Glomerular endothelial cell (primary cell): ENCODE data around the gene CBL. TPM values are rescaled to one million over a fixed set of nuclear protein-coding genes. Genes with fewer than 3 reads are reported as not detected.

ENCODE experiments used
- total RNA-seq: library from RNA; depleted of rRNA; stranded (reverse); fragments of >200 nt; gene quantifications from 2 replicates; pipeline ENCODE4 v1.2.3, GENCODE V29; 2015

CBL gene
- total RNA-seq, 1 donor from 2014 or later, result 38.7 TPM

Other genes with a start within 250 kb of the CBL start
- gene FOXR1, start 234.6 kb upstream of the CBL start, total RNA-seq, result not detected in 2 replicates
- 6.4 and 16.6 TPM in 2 replicates for gene CENATAC, start 208.2 kb upstream of the CBL start, total RNA-seq
- gene RPS25, start 188.0 kb upstream of the CBL start, total RNA-seq, result 1,518 and 2,158 TPM in 2 replicates
- gene TRAPPC4, start 187.6 kb upstream of the CBL start, total RNA-seq, result 76.3 and 91.1 TPM in 2 replicates
- gene SLC37A4, start 175.5 kb upstream of the CBL start, total RNA-seq, result 19.0 and 23.0 TPM in 2 replicates
- gene HYOU1, start 149.1 kb upstream of the CBL start, total RNA-seq, result 144 and 195 TPM in 2 replicates
- gene VPS11, start 138.5 kb upstream of the CBL start, total RNA-seq, result 36.9 and 40.3 TPM in 2 replicates
- gene HMBS, start 121.5 kb upstream of the CBL start, total RNA-seq, result 8.6 and 10.1 TPM in 2 replicates
- 18.6 and 45.5 TPM in 2 replicates for gene DPAGT1, start 104.5 kb upstream of the CBL start, total RNA-seq
- 8.9 and 13.2 TPM in 2 replicates for gene C2CD2L, start 99.0 kb upstream of the CBL start, total RNA-seq
- 13.0 and 17.3 TPM in 2 replicates for gene HINFP, start 84.8 kb upstream of the CBL start, total RNA-seq
- 0.29 and 1.2 TPM in 2 replicates for gene ABCG4, start 57.3 kb upstream of the CBL start, total RNA-seq
- gene NLRX1, start 37.6 kb upstream of the CBL start, total RNA-seq, result 21.6 and 23.3 TPM in 2 replicates
- not detected in 2 replicates for gene NHERF4, start 20.9 kb upstream of the CBL start, total RNA-seq
- 5,782 and 6,347 TPM in 2 replicates for gene MCAM, start 110.8 kb downstream of the CBL start, total RNA-seq
- 14.4 and 19.4 TPM in 2 replicates for gene RNF26, start 128.2 kb downstream of the CBL start, total RNA-seq
- gene C1QTNF5, start 134.5 kb downstream of the CBL start, total RNA-seq, result 113 and 153 TPM in 2 replicates
- 0.35 and 0.39 TPM in 2 replicates for gene MFRP, start 140.4 kb downstream of the CBL start, total RNA-seq
- gene USP2, start 175.4 kb downstream of the CBL start, total RNA-seq, result 0.41 TPM in 1 of 2 replicates, not detected in the other
- 16.1 and 23.6 TPM in 2 replicates for gene THY1, start 216.8 kb downstream of the CBL start, total RNA-seq